Astrocyte of the spinal cord (primary cell): ENCODE data around the gene C2orf15.

ENCODE experiments used
- DNase-seq: peaks from one replicate; pipeline ENCODE4 v3.0.0; 2011; ENCODE audit warnings: low read depth, low spot score
- H3K4me3 ChIP-seq: 2 replicates; pipeline ENCODE4 v1.5.1; 2011; ENCODE audit warnings: low read depth, mild to moderate bottlenecking, low read length, moderate library complexity
- CTCF ChIP-seq: IDR thresholded peaks from 2 replicates; pipeline ENCODE4 v1.5.1; 2012; ENCODE audit warnings: low read depth, mild to moderate bottlenecking, low read length, inconsistent platforms
- in situ Hi-C: cut with HindIII; loops from 2 replicates; pipeline ENCODE4 v1.10.0; 2017; ENCODE audit warnings: low sequenced_read_pairs

The C2orf15 gene

DNA sequence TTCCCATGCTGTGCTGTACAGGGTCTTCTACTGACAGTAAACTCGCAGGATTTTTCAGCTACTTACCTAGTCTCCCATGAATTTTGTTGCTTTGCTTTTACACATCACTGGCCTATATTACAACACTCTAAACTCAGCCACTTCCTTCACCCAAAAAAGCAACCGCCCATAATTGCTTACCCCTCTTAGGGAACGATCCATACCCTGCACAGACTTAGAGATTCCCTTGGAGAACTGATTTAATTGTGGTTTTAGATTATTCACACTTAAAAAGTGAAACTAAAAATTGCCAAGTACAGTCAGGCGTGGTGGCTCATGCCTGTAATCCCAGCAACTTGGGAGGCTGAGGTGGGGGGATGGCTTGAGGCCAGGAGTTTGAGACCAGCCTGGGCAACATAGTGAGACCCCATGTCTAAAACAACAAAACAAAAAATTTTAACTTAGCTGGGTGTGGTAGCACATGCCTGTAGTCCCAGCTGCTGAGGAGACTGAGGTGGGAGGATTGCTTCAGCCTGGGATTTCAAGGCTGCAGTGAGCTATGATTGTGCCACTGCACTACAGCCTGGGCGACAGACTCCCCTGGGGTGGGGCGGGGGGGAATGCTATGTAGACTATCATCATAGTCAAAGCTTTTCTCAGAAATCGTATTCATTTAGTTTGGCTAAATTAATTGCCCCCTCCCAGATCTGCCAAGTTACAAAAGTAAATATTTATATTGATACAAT is 58.7 kb downstream of the C2orf15 start:
- TF ChIP-seq CTCF = no peak
- DNase-seq = no peak

More for the DNA sequence above, 58.7 kb downstream of the C2orf15 start:
- no peak overlapping the region for H3K4me3 ChIP-seq
- in situ Hi-C loops = no loop called here
